ENCODE data around the gene TSPAN14. TPM values are rescaled to one million over a fixed set of nuclear protein-coding genes. Genes with fewer than 3 reads are reported as not detected.
"Not testable (repeated sequence)": the region's sequence is repeated elsewhere in the genome, so short reads cannot be mapped to it uniquely, and the experiment has no call there.

Gene TSPAN14
- total and polyA plus RNA-seq, 2 of the 8 experiments (the other 6 are each of a cell fraction or from before 2014, with no cell fraction given), result 47.4 to 57.8 TPM

- POLR2A ChIA-PET (ENCODE audit: partially characterized antibody), result interaction anchor here (1.1 kb wide), 1 partner anchor 11 kb away, joined by 3 read pairs; no protein-coding TSS in a partner anchor
Measured at GRCh38 chr10:80480373-80480772, 26.3 kb downstream of the TSPAN14 start.

More at GRCh38 chr10:80480373-80480772, 26.3 kb downstream of the TSPAN14 start:
- H3K56ac ChIP-seq (replicated peaks; ENCODE audit: insufficient read length, low read depth, low read length); H3K36me3 ChIP-seq (ENCODE audit: control insufficient read depth in 2 of 4, insufficient read depth in 4 of 4, low read length in 3 of 4); H3K4me1 ChIP-seq (replicated peaks in 1 of 4; ENCODE audit: control insufficient read depth in 3 of 4, insufficient read depth in 4 of 4, low read length in 3 of 4); H3K23me2 ChIP-seq (ENCODE audit: low read depth, low read length); H3K4ac ChIP-seq (replicated peaks; ENCODE audit: insufficient read length, low read depth, low read length); H3K14ac ChIP-seq (ENCODE audit: insufficient read length); H2BK120ac ChIP-seq (replicated peaks; ENCODE audit: low read depth, low read length); H2AFZ ChIP-seq (ENCODE audit: low read length); H2BK12ac ChIP-seq (ENCODE audit: low read depth, low read length); CTCF ChIA-PET (ENCODE audit: partially characterized antibody); DNase-seq (ENCODE audit: low read depth in 1 of 2, low spot score in 2 of 2); H4K91ac ChIP-seq (replicated peaks; ENCODE audit: insufficient read length, low read length); H3K4me2 ChIP-seq (ENCODE audit: insufficient read depth in 1 of 2, low read depth in 2 of 2, low read length in 2 of 2); H3K9me3 ChIP-seq (ENCODE audit: insufficient read depth in 2 of 2, low read depth in 1 of 2, low read length in 1 of 2); H3K9ac ChIP-seq (replicated peaks in 1 of 4; ENCODE audit: extremely low read depth in 1 of 4, low read depth in 3 of 4, low read length in 3 of 4); H2AK5ac ChIP-seq (ENCODE audit: low read depth, low read length); H2BK20ac ChIP-seq (ENCODE audit: low read length); FAIRE-seq; H4K20me1 ChIP-seq (replicated peaks in 1 of 2; ENCODE audit: control insufficient read depth in 1 of 2, insufficient read depth in 2 of 2, low read length in 2 of 2); H4K5ac ChIP-seq (ENCODE audit: insufficient read length, low read depth, low read length); H3K27ac ChIP-seq (ENCODE audit: low read depth, low read length); H2BK5ac ChIP-seq (ENCODE audit: low read depth, low read length); H3K18ac ChIP-seq (ENCODE audit: extremely low read depth, low read length); H3K23ac ChIP-seq (ENCODE audit: insufficient read length); H3K4me3 ChIP-seq (ENCODE audit: extremely low read depth in 1 of 4, insufficient read depth in 2 of 4, low read depth in 3 of 4, low read length in 4 of 4); H3K27me3 ChIP-seq (replicated peaks in 1 of 4; ENCODE audit: control insufficient read depth in 3 of 4, extremely low read depth in 1 of 4, insufficient read depth in 3 of 4, low read length in 3 of 4); H2BK15ac ChIP-seq (ENCODE audit: low read length); H3K79me1 ChIP-seq (ENCODE audit: low read depth, low read length); H4K8ac ChIP-seq (ENCODE audit: extremely low read depth, insufficient read depth, low read length): not testable (repeated sequence)
- peaks cover 0 to 58% of the 10 kb centered on the region in 2 experiments; a peak in 3 of 4 replicates for H3K79me2 ChIP-seq (ENCODE audit: control insufficient read depth in 1 of 2, insufficient read depth in 2 of 2, low read length in 2 of 2)
- whole genome bisulfite sequencing, 2 experiments (ENCODE audit: extremely low coverage in 1 of 2, insufficient coverage in 1 of 2, insufficient read length in 1 of 2, insufficient replicate concordance in 2 of 2, low coverage in 1 of 2, low lambda C conversion rate in 2 of 2, missing lambda C conversion rate in 1 of 2), result 91% methylated on average over 6 of the region's 6 CpGs; no CpG with 5 or more reads in 1 of the 2 experiments
